HepG2 (cell line): Measurements from ENCODE around the gene NAPSA.

Experiments used
- CHD2 ChIP-seq: IDR thresholded peaks from 2 replicates; pipeline ENCODE4 v1.6.1; 2011; ENCODE audit warnings: low read depth, low read length, improper control_type of control experiment
- CTCF ChIP-seq: sonication (generic); formaldehyde crosslinking; IDR thresholded peaks from 2 replicates; pipeline ENCODE4 v1.5.0; 2020; ENCODE audit warnings: mild to moderate bottlenecking, missing genetic modification reagents, moderate library complexity
- ELF4 ChIP-seq: sonication (generic); formaldehyde crosslinking; IDR thresholded peaks from 2 replicates; pipeline ENCODE4 v1.5.0; 2020; ENCODE audit warnings: missing genetic modification reagents, mild to moderate bottlenecking, moderate library complexity, borderline replicate concordance
- MAX ChIP-seq: IDR thresholded peaks from 2 replicates; pipeline ENCODE4 v1.6.1; 2012; ENCODE audit warnings: inconsistent platforms
- SNAPC4 ChIP-seq: sonication (generic); formaldehyde crosslinking; IDR thresholded peaks from 2 replicates; pipeline ENCODE4 v1.4.0; 2020; ENCODE audit warnings: mild to moderate bottlenecking, missing genetic modification reagents
- ZNF432 ChIP-seq: sonication (generic); formaldehyde crosslinking; IDR thresholded peaks from 2 replicates; pipeline ENCODE4 v1.5.0; 2020; ENCODE audit warnings: missing genetic modification reagents, mild to moderate bottlenecking, borderline replicate concordance
- ZNF609 ChIP-seq: sonication (generic); formaldehyde crosslinking; IDR thresholded peaks from 2 replicates; pipeline ENCODE4 v1.4.0; 2020; ENCODE audit warnings: mild to moderate bottlenecking, missing genetic modification reagents, borderline replicate concordance

- TF ChIP-seq ZNF609 (CRISPR knock-in tag) (no peak), MAX (no peak), ZNF432 (CRISPR knock-in tag) (no peak), CTCF (CRISPR knock-in tag) (no peak), SNAPC4 (CRISPR knock-in tag) (no peak), CHD2 (no peak), ELF4 (CRISPR knock-in tag) (no peak)
These were observed 28.1 kb upstream of the NAPSA start for GRCh38 chr19:50393589-50393988.
